NCI-H82 treated with DMSO at 0.1 percent for 48 hours (cell line): ENCODE data around the gene ANKRD28.
"Not testable (repeated sequence)": the region's sequence is repeated elsewhere in the genome, so short reads cannot be mapped to it uniquely, and the experiment has no call there.

Source experiments
- DNase-seq: peaks from one replicate; lab custom pipeline; 2025; ENCODE audit not compliant: unreplicated experiment; lab: John Stamatoyannopoulos, UW

Gene ANKRD28

DNA sequence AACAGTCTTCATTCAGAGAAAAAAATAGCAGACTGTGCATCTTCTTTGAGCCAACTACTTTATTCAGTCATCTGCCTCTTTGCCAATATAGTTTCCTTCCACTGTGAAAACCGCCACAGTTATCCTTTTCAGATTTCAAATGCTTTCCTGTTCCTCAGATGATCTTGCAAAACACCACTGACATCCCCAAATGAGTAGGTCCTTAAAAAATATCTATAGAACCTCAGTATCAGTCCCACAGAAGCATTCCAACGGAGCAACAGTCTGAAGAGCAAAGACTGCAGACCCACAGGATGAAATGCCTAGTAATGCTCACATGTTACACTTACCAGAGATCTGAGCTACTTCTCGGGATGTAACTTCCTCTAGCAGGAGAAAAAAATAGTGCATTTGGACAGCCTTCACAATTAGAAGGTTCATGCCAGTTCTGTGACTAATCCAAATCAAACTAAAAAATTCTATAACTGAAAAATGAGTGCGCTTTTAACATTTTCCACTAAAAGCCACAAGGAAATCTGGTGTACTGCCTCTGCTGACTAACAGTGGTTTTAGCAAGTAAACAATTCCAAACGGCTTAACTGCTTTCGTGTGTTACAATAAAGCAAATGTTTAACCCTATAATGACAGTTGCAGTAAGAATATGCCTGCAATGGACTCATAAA is at the start of gene ANKRD28:
Gene ANKRD28, minus strand, starts transcription at position 338 of the 662 bp plus-strand sequence. CDS start 1,458 bp downstream, outside the sequence.
- peak; percentile 62 for DNase-seq

DNA sequence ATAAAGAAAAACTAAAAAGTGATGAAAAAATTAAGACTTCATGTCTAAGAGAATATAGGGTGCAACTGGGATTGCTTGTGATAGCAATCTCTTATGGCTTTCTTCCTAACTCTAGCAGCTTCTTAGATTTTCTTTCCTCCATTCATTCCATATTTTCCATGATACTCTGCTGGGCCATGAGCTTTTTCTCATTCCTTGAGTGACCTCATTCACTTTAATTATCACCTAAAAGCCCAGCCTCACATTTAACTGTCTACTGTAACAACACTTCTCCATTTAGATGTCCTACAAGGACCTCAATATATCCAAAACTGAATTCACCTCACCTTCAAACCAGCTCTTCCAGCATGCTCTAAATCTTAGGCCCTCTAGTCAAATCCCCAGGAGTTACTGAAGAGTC is 49.5 kb upstream of the ANKRD28 start:
- DNase-seq: no peak

GRCh38 chr3:15846606-15847005 is 48.8 kb upstream of the ANKRD28 start:
- no peak for DNase-seq

GRCh38 chr3:15845475-15845874 is 47.7 kb upstream of the ANKRD28 start:
- DNase-seq: peak; percentile 72

DNA sequence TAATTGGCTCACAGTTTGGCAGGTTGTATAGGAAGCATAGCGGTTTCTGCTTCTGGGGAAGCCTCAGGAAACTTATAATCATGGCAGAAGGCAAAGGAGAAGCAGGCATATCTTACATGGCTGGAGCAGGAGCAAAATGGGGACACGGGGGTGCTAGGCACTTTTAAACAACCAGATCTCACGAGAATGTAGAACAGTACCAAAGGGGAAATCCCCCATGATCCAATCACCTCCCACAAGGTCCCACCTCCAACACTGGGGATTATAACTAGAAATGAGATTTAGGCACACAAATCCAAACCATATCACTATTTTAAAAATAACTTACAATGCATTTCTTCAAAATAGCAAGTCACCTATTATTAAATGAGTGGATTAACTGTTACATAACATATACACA is 47.1 kb upstream of the ANKRD28 start:
- no peak for DNase-seq

- not testable (repeated sequence) for DNase-seq
These were observed 43.6 kb upstream of the ANKRD28 start for GRCh38 chr3:15841091-15841973.

DNA sequence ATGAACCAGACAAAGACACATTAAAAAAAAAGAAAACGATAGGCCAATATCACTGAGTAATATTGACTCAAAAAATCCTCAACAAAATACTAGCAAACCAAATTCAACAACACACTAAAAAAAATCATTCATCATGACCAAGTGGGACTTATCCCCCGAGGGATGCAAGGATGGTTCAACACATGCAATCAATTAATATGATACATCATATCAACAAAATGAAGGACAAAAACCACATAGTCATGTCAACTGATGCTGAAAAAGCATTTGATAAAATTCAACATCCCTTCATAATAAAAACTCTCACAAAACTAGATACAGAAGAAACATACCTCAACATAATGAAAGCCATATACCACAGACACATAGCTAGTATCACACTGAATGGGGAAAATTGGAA is 41.8 kb upstream of the ANKRD28 start:
- no peak for DNase-seq

DNA sequence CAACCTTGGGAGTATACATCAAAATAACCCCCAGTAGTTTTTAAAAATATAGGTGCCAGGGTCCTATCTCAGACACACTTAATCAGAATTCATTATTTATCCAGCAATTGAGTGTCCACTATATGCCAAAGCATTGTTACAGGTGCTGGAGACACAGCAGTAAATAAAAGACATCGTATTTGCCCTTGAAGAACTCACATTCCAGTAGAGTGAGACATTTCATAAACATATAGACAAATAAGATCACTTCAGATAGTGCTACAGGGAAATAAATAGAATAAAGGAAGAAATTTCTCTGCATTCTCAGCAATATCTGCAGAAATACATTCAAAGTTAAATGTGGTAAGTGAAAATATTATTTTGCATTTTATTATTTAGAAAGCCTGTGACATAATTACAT is 34.1 kb upstream of the ANKRD28 start:
- no peak for DNase-seq

DNA sequence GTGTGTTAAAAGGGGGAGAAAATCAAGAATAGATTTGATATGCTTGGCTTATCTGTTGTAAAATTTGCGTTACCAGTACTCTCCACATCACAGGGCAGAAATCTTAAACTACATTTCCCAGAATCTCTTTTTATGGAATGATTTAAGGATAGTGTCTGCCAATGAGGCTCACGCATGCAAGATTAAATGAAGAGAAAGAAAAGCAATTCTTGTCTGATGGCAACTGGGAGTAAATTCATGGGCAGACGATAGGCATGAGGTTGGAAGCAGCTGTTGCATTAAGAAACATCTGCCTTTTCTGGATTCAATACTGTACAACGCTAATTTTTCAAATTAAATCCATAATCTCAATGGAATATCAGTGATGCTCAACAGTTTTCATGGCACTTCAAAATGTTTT is 27.2 kb upstream of the ANKRD28 start:
- DNase-seq: no peak

GRCh38 chr3:15823092-15823491 is 25.3 kb upstream of the ANKRD28 start:
- DNase-seq: no peak

DNA sequence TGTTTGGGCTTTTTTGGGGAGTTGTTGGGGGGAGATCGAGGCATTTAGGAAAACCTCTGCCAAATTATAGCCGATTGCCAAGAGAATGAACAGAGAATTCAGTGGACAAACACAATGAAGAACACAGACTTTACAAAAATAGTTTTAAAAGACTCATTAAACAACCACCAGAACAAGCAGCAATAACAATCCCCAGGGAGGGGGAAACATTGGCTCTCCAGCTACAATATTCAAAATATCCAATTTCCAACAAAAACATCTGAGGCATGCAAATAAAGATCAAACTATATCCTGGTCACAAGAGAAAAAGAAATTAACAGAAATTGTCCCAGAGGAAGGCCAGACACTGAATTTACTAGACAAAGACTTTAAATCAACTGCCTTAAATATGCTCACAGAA is 24.5 kb upstream of the ANKRD28 start:
- no peak for DNase-seq

GRCh38 chr3:15820911-15821310 is 23.1 kb upstream of the ANKRD28 start:
- no peak for DNase-seq

DNA sequence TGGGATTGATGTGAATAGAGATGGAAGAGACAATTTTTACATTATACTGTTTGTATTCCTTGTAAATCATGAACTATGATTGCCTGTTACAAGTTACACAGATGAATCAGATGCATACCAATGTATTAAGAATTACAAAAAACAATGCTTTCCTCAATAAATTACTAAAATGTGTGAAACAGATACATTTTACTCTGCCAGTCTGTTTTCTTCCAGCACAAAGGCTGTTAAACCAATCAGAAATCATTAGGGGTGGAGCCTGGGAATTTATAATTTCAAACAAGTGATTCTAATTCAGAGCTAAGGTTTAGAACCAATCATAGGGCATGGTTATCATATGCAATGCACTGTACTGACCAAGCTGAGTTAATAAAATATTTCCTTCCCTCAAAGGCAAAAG is 21.8 kb upstream of the ANKRD28 start:
- no peak for DNase-seq

GRCh38 chr3:15819043-15819442 is 21.3 kb upstream of the ANKRD28 start:
- no peak for DNase-seq

DNA sequence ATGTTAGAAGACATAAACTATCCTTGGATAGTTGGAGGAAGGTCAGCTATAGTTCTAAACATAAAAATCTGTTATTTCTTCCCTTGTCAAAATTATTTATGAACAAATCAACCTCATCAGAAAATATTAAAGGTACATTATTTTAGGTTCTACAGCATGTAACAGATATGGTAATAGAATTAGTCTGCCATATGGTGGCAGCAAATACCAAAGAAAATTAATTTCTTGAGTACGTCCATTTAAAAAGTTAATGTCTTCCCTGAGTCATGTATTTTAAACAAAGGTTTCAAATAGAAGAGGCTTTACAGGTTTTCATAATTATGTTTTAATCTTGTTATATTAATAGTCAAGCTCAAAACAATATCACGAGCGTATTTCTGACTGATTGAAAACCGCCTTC is 17.9 kb upstream of the ANKRD28 start:
- no peak for DNase-seq

- not testable (repeated sequence) for DNase-seq
These were observed 15.3 kb upstream of the ANKRD28 start for GRCh38 chr3:15813079-15813478.

DNA sequence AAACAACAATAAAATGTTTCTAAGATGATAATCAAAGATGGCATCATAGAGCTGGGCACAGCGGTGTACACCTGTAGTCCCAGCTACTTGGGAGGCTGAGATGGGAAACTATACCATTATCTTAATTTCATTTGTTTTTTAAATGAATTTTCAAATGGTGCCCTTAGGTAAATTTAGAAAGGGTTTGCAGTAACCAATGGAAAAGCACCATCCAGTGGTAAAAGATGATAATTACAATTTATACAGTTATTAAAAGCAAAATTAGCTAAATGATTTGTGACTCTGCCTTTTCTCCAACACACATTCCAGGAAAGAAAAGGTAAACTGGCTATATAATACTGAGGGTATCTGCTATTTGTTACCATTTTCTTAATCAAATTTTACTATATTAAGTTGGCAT is 14.4 kb upstream of the ANKRD28 start:
- no peak for DNase-seq

GRCh38 chr3:15810702-15811101 is 12.9 kb upstream of the ANKRD28 start:
- no peak for DNase-seq

DNA sequence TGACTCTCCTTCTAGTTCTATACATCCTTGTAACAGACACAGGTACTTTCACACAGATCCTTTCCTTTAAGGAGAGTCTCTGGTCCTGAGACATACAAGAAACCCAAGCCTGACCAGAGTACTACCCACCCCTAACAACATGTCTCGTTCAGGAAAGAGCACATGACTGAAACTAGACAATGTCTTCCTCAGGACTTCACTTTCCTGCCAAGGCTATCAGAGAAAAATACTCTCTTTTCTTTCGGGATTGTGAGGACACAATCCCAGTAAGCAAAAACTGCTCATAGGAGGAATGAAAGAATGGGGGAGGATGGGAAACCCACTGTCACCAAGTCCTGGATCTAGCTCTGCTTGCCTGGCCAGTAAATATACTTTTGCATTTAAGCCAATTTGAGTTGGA is 11.5 kb upstream of the ANKRD28 start:
- DNase-seq: no peak

- DNase-seq: no peak
These were observed 11.0 kb upstream of the ANKRD28 start for GRCh38 chr3:15808679-15809310.

DNA sequence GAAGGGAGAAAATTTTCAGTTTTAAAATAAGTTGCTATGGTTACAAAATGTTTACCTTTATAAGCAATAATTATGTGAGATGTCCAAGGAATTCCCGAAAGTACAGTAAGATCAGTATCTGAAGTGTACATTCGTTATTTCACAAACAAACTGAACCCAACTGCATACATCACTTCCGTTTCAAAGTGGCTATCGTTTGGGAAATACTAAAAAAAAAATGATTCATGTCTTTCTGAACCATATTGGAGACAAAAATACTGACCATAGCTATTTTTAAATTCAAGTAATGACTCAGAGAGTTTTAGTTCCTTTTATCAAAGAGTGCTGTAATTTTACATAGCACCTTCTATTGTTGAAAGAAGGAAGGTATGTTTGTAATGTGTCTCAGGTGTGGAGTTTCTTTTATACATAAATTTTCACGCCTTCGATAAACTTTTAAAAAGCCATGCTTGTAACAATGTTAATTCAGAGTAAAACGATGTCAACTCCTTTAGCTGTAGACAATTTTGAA is 8.0 kb upstream of the ANKRD28 start:
- DNase-seq: no peak
